ENCODE data around the gene UGT1A8. TPM values are rescaled to one million over a fixed set of nuclear protein-coding genes. Genes with fewer than 3 reads are reported as not detected.

UGT1A8 gene
- total and polyA plus RNA-seq, 9 of the 15 experiments (the other 6 are each of a cell fraction or from before 2014, with no cell fraction given): 0.04 TPM; not detected in 8

DNA sequence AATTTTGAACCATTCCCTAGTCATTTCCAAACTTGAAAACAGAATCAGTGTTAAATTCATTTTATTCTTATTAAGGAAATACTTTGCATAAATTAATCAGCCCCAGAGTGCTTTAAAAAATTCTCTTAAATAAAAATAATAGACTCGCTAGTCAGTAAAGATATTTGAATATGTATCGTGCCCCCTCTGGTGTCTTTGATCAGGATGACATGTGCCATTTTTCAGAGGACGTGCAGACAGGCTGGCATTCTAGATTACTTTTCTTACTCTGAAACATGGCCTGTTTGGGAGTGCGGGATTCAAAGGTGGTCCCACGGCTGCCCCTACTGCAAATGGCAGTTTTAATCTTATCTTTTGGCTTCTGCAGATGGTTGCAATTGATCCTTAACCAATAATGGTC lies 155.2 kb downstream of the UGT1A8 start:
- Histone ChIP-seq H3K4me2 (ENCODE audit: insufficient read depth, low read length) (no peak overlapping the region), H2AFZ (ENCODE audit: low read depth, low read length) (no peak overlapping the region), H3K9ac (ENCODE audit: insufficient read depth in 1 of 2, low read depth in 2 of 2, low read length in 2 of 2) (no peak overlapping the region), H3K27ac (ENCODE audit: extremely low read depth, low read depth, low read length) (no peak overlapping the region), H3K36me3 (ENCODE audit: control insufficient read depth, insufficient read depth, low read length) (no peaks in the 10 kb centered on the region), H3K9me1 (ENCODE audit: control insufficient read depth, insufficient read depth, low read length) (no peaks in the 10 kb centered on the region), H3K27me3 (ENCODE audit: control insufficient read depth in 2 of 2, insufficient read depth in 2 of 2, low read length in 2 of 2) (peaks cover 0 to 13% of the 10 kb centered on the region in 2 experiments; a peak in 3 of 5 replicates), H3K4me1 (replicated peaks in 1 of 2; ENCODE audit: control insufficient read depth in 2 of 2, insufficient read depth in 2 of 2, low read length in 2 of 2) (no peaks in the 10 kb centered on the region), H4K20me1 (replicated peaks; ENCODE audit: control insufficient read depth, insufficient read depth, low read length) (no peaks in the 10 kb centered on the region), H3K4me3 (no peak overlapping the region), H3K79me2 (ENCODE audit: control insufficient read depth, insufficient read depth, low read length) (no peaks in the 10 kb centered on the region), H3K9me3 (replicated peaks; ENCODE audit: control insufficient read depth, insufficient read depth, low read depth, low read length) (no peaks in the 10 kb centered on the region)
- in situ Hi-C loops (cut with MboI): no loop called here
- FAIRE-seq (no peak), ATAC-seq (no peak), DNase-seq (ENCODE audit: extremely low read depth in 1 of 4, low spot score in 3 of 4) (no peak)
- 4% methylated on average over 5 of the region's 5 CpGs for WGBS (ENCODE audit: insufficient coverage, low coverage, missing lambda C conversion rate)
- TF ChIP-seq, protein P1, sequence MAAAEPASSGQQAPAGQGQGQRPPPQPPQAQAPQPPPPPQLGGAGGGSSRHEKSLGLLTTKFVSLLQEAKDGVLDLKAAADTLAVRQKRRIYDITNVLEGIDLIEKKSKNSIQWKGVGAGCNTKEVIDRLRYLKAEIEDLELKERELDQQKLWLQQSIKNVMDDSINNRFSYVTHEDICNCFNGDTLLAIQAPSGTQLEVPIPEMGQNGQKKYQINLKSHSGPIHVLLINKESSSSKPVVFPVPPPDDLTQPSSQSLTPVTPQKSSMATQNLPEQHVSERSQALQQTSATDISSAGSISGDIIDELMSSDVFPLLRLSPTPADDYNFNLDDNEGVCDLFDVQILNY (CRISPR knock-in tag; IDR thresholded peaks at IDR 0.05): no peak
- TF ChIP-seq RAD21 (CRISPR knock-in tag; conservative IDR thresholded peaks at IDR 0.05 in 1 of 2, IDR thresholded peaks at IDR 0.05 in 1 of 2) (no peak), ZNF121 (CRISPR knock-in tag; conservative IDR thresholded peaks at IDR 0.05) (no peak), POU5F1 (IDR thresholded peaks at IDR 0.05; ENCODE audit: borderline replicate concordance, low read depth, low read length, partially characterized antibody) (no peak), NR2F6 (CRISPR knock-in tag; IDR thresholded peaks at IDR 0.05) (no peak), ZNF232 (CRISPR knock-in tag; IDR thresholded peaks at IDR 0.05) (no peak), FOS (IDR thresholded peaks at IDR 0.05; ENCODE audit: extremely low read depth, insufficient read length) (no peak), TCF3 (CRISPR knock-in tag; IDR thresholded peaks at IDR 0.05) (no peak), CBX5 (IDR thresholded peaks at IDR 0.05; ENCODE audit: borderline replicate concordance, low read depth) (no peak), BDP1 (IDR thresholded peaks at IDR 0.05; ENCODE audit: insufficient read depth, insufficient read length) (no peak), ZNF175 (CRISPR knock-in tag; IDR thresholded peaks at IDR 0.05; ENCODE audit: low read depth) (no peak), KLF13 (tag; IDR thresholded peaks at IDR 0.05; ENCODE audit: borderline replicate concordance, low read depth) (no peak)
- TF ChIP-seq, protein P2, sequence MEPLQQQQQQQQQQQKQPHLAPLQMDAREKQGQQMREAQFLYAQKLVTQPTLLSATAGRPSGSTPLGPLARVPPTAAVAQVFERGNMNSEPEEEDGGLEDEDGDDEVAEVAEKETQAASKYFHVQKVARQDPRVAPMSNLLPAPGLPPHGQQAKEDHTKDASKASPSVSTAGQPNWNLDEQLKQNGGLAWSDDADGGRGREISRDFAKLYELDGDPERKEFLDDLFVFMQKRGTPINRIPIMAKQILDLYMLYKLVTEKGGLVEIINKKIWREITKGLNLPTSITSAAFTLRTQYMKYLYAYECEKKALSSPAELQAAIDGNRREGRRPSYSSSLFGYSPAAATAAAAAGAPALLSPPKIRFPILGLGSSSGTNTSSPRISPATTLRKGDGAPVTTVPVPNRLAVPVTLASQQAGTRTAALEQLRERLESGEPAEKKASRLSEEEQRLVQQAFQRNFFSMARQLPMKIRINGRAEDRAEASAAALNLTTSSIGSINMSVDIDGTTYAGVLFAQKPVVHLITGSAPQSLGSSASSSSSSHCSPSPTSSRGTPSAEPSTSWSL (CRISPR knock-in tag; IDR thresholded peaks at IDR 0.05; ENCODE audit: borderline replicate concordance): no peak
- ChIA-PET POLR2A (no interaction called here), CTCF (ENCODE audit: low intra/inter-chr PET ratio) (no interaction called here)
- no TSS peak for BruUV-seq (replicated peaks)
- intact Hi-C loops (cut with micrococcal nuclease): no loop called here
